BJ (cell line): Measurements from ENCODE around the gene KDM4C. TPM values are rescaled to one million over a fixed set of nuclear protein-coding genes. Genes with fewer than 3 reads are reported as not detected.

Experiments
- CTCF ChIA-PET: fragments of 350-600 bp; formaldehyde crosslinking; extraction: SDS; loops from one replicate; lab custom pipeline; 2021; ENCODE audit warnings: antibody characterized with exemption, inconsistent platforms; lab: Yijun Ruan, JAX
- POLR2A ChIA-PET: fragments of 300-600 bp; sonication (Branson Sonifier 250); formaldehyde crosslinking; extraction: SDS; loops from one replicate; lab custom pipeline; 2021; ENCODE audit warnings: antibody characterized with exemption; lab: Charles Lee
- DNase-seq: peaks from one replicate; pipeline ENCODE4 v3.0.0-alpha.2; 2011; ENCODE audit warnings: low read depth
- H3K27me3 ChIP-seq: 2 replicates; pipeline ENCODE4 v1.6.0; 2011; ENCODE audit warnings: low read length; ENCODE audit not compliant: control insufficient read depth, insufficient read depth
- H3K36me3 ChIP-seq: 2 replicates; pipeline ENCODE4 v1.5.1; 2011; ENCODE audit warnings: low read length; ENCODE audit not compliant: control insufficient read depth, insufficient read depth
- H3K4me3 ChIP-seq: 2 replicates; pipeline ENCODE4 v1.5.1; 2011; ENCODE audit warnings: low read depth, mild to moderate bottlenecking, control low read depth, low read length
- CTCF ChIP-seq: IDR thresholded peaks from 2 replicates; pipeline ENCODE4 v1.5.1; 2011; ENCODE audit warnings: low read depth, mild to moderate bottlenecking, control low read depth, inconsistent platforms, low read length, moderate library complexity; ENCODE audit not compliant: insufficient read depth
- polyA plus RNA-seq: library from polyadenylated mRNA; depleted of rRNA; stranded (reverse); fragments of >200 nt; gene quantifications from 2 replicates; pipeline ENCODE4 v1.2.3, GENCODE V29; 2011

KDM4C gene
- polyA plus RNA-seq, 1 experiment = 11.3 TPM

DNA sequence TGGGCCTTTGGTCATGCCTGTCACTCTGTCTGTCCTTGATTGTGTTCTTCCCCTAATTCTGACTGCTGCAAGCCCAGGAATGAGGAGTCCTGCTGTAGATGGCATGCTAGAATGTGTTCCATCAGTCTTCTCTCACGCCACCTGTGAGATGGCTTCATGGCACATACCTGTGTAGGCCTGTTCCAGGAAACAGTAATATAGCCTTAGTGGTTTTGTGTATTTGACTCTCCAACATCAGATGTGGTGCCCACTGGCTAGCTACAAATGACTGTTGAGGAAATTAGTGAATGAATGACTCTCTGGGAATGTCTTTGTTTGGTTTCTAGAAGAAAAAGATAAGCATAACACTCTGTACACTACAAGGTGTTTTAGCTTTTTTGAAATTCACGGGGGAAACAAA, 367.5 kb downstream of the KDM4C start:
- Histone ChIP-seq H3K36me3 (no peaks in the 10 kb centered on the region), H3K27me3 (no peaks in the 10 kb centered on the region), H3K4me3 (no peak overlapping the region)
- no peak for TF ChIP-seq CTCF
- ChIA-PET POLR2A (no interaction called here), CTCF (no interaction called here)
- no peak for DNase-seq

- Histone ChIP-seq H3K27me3 (no peaks in the 10 kb centered on the region), H3K4me3 (no peak overlapping the region), H3K36me3 (no peaks in the 10 kb centered on the region)
- ChIA-PET CTCF (no interaction called here), POLR2A (no interaction called here)
- TF ChIP-seq CTCF = no peak
- no peak for DNase-seq
Observed at GRCh38 chr9:7129391-7129790, 371.6 kb downstream of the KDM4C start.

DNA sequence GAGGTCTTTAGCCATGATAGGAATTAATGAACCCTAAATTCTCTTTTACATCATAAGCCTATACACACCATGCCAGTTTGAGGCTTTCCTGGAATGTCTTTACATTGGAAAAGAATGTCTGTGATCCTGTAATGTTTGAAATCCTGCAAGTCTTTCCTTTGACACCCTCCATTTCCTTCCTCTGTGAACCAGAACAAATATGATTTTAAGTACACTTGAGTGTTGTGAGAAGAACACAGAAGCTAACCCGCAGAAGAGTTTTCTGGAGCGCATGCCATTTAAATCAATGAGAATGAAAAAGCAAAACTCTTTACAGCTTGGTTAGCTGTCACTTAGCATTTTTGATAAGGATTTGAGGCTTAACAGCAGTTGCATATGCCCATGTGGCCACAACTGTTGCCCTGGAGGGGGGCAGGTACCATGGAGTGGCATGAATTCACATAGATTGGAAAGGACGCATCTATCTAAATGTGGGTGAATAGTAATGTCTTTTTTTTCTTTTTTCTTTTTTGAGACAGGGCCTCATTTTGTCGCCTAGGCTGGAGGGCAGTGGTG, 372.6 kb downstream of the KDM4C start:
- no peaks in the 10 kb centered on the region for H3K36me3 ChIP-seq
- H3K4me3 ChIP-seq = no peak overlapping the region
- ChIA-PET CTCF (no interaction called here), POLR2A (no interaction called here)
- H3K27me3 ChIP-seq = no peaks in the 10 kb centered on the region
- DNase-seq = no peak
- TF ChIP-seq CTCF = no peak

GRCh38 chr9:7132605-7133004, 374.8 kb downstream of the KDM4C start:
- H3K27me3 ChIP-seq = no peaks in the 10 kb centered on the region
- no peak for TF ChIP-seq CTCF
- ChIA-PET POLR2A (no interaction called here), CTCF (interaction anchor here (0.9 kb wide), 1 partner anchor 18 kb away, joined by 3 read pairs; no protein-coding TSS in a partner anchor)
- no peak overlapping the region for H3K4me3 ChIP-seq
- no peaks in the 10 kb centered on the region for H3K36me3 ChIP-seq
- no peak for DNase-seq

DNA sequence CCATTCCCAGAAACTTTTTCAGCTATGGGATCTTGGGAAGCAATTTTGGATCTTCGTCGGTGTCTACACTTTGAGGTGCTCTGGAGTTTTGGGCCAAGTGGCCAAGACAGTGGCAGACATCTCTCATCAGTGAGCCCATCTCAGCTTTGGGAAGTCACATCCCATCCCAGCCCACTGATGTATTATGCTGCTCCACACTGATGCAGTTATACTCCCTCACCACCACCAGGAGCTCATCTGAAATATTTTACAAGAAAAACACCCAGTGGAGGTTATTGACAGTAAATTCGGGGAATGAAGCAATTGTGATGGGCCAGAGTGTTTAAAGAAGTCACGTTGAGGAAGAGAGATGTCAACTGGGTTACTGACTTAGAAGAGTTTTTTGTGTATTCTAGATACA, 378.0 kb downstream of the KDM4C start:
- Histone ChIP-seq H3K4me3 (no peak overlapping the region), H3K36me3 (no peaks in the 10 kb centered on the region), H3K27me3 (no peaks in the 10 kb centered on the region)
- POLR2A ChIA-PET = no interaction called here
- DNase-seq = no peak
- CTCF ChIA-PET = interaction anchor here (0.9 kb wide), 1 partner anchor 16 kb away, joined by 3 read pairs; no protein-coding TSS in a partner anchor
- TF ChIP-seq CTCF = no peak
